ENCODE results near the gene RALGPS1.
"Not testable (repeated sequence)": the region's sequence is repeated elsewhere in the genome, so short reads cannot be mapped to it uniquely, and the experiment has no call there.

Gene RALGPS1

GRCh38 chr9:127158786-127159324, 244.3 kb downstream of the RALGPS1 start:
- no peak for DNase-seq (ENCODE audit: low read depth in 2 of 2)

- no peak for DNase-seq (ENCODE audit: low read depth in 2 of 2)
Observed at GRCh38 chr9:127159325-127159801, 244.8 kb downstream of the RALGPS1 start.

GRCh38 chr9:127159949-127160610, 245.5 kb downstream of the RALGPS1 start:
- DNase-seq (ENCODE audit: low read depth in 2 of 2), result no peak

- DNase-seq (ENCODE audit: low read depth in 2 of 2), result no peak
Observed at GRCh38 chr9:127161081-127161624, 246.6 kb downstream of the RALGPS1 start.

DNA sequence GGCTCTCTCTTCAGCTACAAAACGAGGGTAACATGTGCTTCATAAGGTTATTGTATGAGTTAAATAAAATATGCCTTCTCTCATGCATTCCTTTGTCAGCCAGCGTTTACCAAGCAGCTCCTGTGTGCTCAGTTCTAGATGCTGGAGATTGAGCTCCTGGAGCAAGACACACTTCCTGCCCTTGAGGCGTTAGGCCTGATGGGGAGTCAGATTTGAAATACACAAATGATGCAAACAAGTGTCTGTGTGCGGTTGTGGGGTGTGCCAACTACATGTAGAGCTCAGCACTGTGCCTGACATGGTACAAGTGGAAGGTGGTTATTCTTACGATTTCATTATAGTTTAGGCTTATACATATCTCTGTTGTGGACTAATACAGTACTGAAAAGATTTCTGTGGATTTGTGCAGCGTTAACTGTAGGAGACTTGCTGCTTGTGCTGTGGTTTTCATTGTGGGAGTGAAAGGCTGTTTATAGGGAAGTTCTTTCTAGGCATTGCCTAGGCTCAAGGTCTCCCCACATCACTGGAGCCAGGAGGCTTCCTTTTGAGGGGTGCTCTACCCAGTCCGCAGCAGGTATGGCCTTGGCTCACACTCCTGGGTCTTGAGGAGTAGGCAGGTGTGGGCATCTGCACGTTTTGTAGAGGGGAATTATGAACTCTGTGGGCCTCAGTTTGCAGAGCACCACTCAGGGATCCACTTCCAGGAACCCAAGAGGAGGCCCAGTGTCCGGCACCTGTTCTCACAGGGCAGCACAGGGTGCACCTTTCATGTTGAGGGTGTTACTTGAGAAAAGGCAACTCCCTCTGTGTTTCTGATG, 247.7 kb downstream of the RALGPS1 start:
- DNase-seq (ENCODE audit: low read depth in 2 of 2), result no peak

- DNase-seq (ENCODE audit: low read depth in 2 of 2), result no peak
Observed at GRCh38 chr9:127162864-127163365, 248.3 kb downstream of the RALGPS1 start.

- no peak for DNase-seq (ENCODE audit: low read depth in 2 of 2)
Observed at GRCh38 chr9:127163409-127163808, 248.8 kb downstream of the RALGPS1 start.

GRCh38 chr9:127165116-127165515, 250.5 kb downstream of the RALGPS1 start:
- DNase-seq (ENCODE audit: low read depth in 2 of 2), result no peak

GRCh38 chr9:127166111-127166510, 251.5 kb downstream of the RALGPS1 start:
- DNase-seq (ENCODE audit: low read depth in 2 of 2), result no peak

DNA sequence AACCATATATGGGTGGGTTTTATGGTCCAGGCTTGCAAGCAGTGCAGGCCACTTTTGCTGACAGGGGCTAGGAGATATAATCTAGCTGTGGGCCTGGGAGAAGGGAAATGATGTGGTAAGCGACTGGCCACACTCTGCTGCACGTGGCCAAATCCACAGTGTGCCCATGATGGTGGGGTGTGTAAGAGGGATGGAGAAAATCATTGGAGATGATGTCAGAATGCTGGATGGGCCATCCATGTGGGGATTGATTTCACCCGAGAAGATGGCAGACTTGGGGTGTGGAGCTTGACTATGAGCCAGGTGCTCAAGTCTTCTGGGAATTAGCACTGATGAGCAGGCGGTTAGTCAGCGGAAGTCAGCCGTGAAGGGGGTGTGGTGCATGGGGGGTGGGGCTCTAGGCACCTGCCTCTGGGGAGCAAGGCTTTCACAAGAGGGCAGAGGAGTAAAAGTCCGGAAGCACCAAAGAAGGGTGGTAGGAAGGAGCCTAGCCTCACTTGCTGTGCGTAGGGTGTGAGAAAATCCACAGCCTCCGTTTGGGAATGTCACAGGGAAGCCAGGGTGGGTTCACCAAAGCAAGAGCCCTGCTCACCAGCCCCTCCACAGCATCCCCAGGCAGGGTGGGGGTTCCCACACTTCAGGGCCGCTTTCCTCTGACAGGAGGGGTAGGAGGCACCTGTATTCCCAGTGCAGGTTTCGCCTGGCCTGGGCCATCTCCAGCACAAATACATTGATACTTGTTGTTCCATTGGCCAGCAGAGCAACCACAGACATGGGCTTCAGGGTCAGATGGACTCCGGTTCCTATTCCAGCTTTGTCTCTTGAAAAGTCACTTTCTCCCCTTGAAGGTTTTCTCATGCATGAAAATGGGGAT, 252.3 kb downstream of the RALGPS1 start:
- DNase-seq (ENCODE audit: low read depth in 2 of 2), result no peak

GRCh38 chr9:127167560-127168326, 253.2 kb downstream of the RALGPS1 start:
- no peak for DNase-seq (ENCODE audit: low read depth in 2 of 2)

GRCh38 chr9:127168756-127169574, 254.4 kb downstream of the RALGPS1 start:
- DNase-seq (ENCODE audit: low read depth in 2 of 2), result no peak

- DNase-seq (ENCODE audit: low read depth in 2 of 2), result no peak
Observed at GRCh38 chr9:127169575-127169883, 254.9 kb downstream of the RALGPS1 start.

DNA sequence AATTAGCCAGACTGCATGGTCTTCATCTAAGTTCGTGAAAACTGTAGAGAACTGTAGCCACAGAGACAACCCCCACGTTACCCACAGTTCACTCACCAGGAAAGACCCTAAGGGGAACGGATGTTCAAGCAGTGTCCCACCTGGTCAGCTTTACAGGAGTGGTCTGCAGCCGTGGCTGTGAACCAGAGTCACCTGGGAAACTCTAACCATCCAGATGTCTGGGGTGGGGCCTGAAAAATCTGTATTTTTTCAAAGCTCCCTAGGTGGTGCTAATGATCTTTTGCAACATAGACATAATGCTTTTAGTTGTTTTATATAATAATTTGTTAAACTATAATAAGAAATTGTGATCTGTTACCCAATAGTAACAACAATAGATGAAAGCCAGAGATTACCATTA, 255.5 kb downstream of the RALGPS1 start:
- no peak for DNase-seq (ENCODE audit: low read depth in 2 of 2)

- DNase-seq (ENCODE audit: low read depth in 2 of 2), result no peak
Observed at GRCh38 chr9:127170652-127171051, 256.1 kb downstream of the RALGPS1 start.

DNA sequence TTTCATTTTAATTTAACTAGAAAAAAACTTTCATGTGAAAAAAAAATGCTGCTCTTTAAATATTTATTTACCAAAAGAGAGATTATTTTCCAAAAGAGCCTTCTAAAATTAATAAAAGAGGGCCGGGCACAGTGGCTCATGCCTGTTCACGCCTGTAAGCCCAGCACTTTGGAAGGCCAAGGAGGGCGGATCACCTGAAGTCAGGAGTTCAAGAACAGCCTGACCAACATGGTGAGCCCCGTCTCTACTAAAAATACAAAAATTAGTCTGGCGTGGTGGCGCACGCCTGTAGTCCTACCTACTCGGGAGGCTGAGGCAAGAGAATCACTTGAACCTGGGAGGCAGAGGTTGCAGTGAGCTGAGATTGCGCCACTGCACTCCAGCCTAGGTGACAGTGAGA, 256.8 kb downstream of the RALGPS1 start:
- DNase-seq (ENCODE audit: low read depth in 2 of 2), result not testable (repeated sequence)

DNA sequence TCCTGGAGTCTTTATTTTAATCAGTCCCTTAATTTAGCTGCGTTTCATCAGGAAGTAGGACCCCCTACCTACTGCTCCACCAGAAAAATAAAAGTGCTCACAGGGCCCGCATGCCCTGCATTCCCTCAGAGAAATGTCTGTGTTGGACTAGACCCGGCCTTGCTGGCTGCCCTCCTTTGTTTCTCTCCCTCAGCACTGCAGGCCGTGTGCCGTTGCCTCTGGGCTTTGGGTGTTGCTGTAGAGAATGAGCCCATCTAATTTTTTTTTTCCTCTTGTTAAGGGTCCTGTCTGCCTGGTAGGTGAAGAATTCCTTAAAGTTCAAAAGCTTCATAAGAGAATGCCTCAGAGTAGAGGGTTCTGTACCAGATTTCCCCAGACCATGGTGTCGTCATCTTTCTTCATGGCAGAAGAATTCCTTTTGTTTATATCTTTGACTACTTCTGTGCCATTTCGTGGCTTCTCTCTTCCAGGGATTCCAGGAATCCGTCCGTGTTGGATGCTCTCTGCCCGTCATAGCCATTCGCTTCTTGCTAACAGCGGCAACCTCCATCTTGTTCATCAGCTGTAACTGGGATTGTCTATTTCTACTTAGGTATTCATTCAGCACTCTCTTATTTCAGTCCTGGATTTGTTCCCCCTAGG, 257.6 kb downstream of the RALGPS1 start:
- DNase-seq (ENCODE audit: low read depth in 2 of 2), result no peak

DNA sequence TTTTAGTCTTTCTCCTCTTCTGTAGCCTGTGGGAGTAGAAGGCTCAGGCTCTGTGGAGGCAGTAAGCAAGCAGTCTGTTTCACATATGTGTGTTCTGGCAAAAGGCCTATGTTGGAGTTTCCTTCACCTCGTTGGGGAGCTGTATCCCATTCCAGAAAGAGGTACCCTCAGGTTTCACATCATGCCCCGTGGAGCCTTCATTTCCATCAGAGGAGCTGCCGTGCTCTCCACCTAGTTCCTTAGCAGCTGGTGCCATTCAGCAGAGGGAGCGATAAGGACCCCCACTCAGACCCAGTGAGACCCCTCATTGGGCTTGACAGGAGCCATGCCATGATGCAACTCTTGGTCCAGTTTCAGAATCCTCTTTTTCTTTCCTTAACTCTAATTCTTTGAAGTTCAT, 258.5 kb downstream of the RALGPS1 start:
- no peak for DNase-seq (ENCODE audit: low read depth in 2 of 2)
